HCT116 (cell line): Measurements from ENCODE around the gene SLC2A1.

ENCODE experiments used
- EGR1 ChIP-seq: IDR thresholded peaks from 2 replicates; pipeline ENCODE4 v1.6.1; 2012; ENCODE audit warnings: low read depth
- ELF1 ChIP-seq: IDR thresholded peaks from 2 replicates; pipeline ENCODE4 v1.6.1; 2012; ENCODE audit warnings: low read depth, borderline replicate concordance
- EZH2 ChIP-seq: fragments of 200-600 bp; sonication (generic); IDR thresholded peaks from 2 replicates; pipeline ENCODE4 v1.6.1; 2017; ENCODE audit warnings: antibody characterized with exemption, mixed run types
- EZH2phosphoT487 ChIP-seq: fragments of 200-600 bp; IDR thresholded peaks from 2 replicates; pipeline ENCODE4 v1.6.1; 2018; ENCODE audit warnings: antibody characterized with exemption, borderline replicate concordance
- MAX ChIP-seq: IDR thresholded peaks from 2 replicates; pipeline ENCODE4 v1.6.1; 2012
- POLR2A ChIP-seq: IDR thresholded peaks from 2 replicates; pipeline ENCODE4 v1.7.0; 2011; ENCODE audit warnings: borderline replicate concordance; ENCODE audit not compliant: insufficient read depth, insufficient read length; ENCODE audit errors: extremely low read depth
- RAD21 ChIP-seq: IDR thresholded peaks from 2 replicates; pipeline ENCODE4 v1.6.1; 2012; ENCODE audit warnings: low read depth, mild to moderate bottlenecking
- SRF ChIP-seq: IDR thresholded peaks from 2 replicates; pipeline ENCODE4 v1.6.1; 2012; ENCODE audit warnings: low read depth
- TCF7L2 ChIP-seq: IDR thresholded peaks from 2 replicates; pipeline ENCODE4 v1.7.0; 2011; ENCODE audit warnings: borderline replicate concordance, inconsistent platforms; ENCODE audit not compliant: insufficient read depth, insufficient read length; ENCODE audit errors: extremely low read depth
- TF ChIP-seq, protein P1 (sequence below): IDR thresholded peaks from 2 replicates; pipeline ENCODE4 v1.6.1; 2012
- TF ChIP-seq, protein P2 (sequence below): IDR thresholded peaks from 2 replicates; pipeline ENCODE4 v1.6.1; 2011; ENCODE audit warnings: mild to moderate bottlenecking, low read length, moderate library complexity; ENCODE audit not compliant: insufficient replicate concordance; ENCODE audit errors: extremely low read depth
- TF ChIP-seq, protein P3 (sequence below), 3 experiments: fragments of 200-600 bp in 1 of 3; sonication (generic) in 1 of 3; IDR thresholded peaks in 2 of 3; conservative IDR thresholded peaks in 1 of 3; 2 replicates each; pipeline ENCODE4 v1.5.1; 2012 to 2017; ENCODE audit warnings: low read depth in 2 of 3, low read length in 2 of 3, antibody characterized with exemption in 1 of 3, borderline replicate concordance in 1 of 3, control low read depth in 1 of 3, mild to moderate bottlenecking in 1 of 3, mixed read lengths in 1 of 3, mixed run types in 1 of 3, moderate library complexity in 1 of 3; ENCODE audit not compliant: insufficient read depth in 1 of 3

DNA sequence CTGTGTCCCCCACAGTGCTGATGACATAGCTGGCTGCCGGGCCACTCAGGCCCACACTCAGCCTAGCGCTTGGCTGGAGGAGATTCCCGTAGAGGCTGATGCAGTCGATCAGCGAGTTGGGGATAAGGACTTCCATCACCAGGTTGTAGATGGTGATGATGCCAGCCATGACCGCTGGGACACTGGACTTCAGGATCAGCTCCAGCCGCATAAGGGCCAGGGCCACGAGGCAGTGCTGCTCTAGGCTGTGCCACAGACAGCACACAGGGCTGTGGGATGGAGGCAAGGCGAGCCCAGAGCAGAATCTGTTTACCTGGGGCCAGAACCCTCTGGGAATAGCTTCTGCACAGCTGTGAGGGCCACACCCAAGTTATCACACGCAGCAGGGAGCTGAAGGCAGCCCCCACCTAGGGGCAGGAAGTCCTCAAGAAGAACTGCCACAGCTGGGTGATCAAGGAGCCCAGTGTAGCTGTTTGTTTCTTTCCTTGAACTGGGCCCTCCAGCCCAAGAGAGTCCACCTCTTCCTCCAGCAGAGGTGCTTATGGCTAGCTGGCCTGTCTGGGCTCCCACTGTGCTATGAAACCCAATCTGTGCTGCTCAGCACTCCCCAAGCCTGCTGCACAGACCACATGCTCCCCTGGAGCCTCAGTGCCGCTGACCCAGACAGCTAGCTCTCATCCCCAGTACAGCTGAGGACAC lies 6.2 kb downstream of the SLC2A1 start:
- TF ChIP-seq, protein P1, sequence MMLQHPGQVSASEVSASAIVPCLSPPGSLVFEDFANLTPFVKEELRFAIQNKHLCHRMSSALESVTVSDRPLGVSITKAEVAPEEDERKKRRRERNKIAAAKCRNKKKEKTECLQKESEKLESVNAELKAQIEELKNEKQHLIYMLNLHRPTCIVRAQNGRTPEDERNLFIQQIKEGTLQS, result no peak
- TF ChIP-seq, protein P2, sequence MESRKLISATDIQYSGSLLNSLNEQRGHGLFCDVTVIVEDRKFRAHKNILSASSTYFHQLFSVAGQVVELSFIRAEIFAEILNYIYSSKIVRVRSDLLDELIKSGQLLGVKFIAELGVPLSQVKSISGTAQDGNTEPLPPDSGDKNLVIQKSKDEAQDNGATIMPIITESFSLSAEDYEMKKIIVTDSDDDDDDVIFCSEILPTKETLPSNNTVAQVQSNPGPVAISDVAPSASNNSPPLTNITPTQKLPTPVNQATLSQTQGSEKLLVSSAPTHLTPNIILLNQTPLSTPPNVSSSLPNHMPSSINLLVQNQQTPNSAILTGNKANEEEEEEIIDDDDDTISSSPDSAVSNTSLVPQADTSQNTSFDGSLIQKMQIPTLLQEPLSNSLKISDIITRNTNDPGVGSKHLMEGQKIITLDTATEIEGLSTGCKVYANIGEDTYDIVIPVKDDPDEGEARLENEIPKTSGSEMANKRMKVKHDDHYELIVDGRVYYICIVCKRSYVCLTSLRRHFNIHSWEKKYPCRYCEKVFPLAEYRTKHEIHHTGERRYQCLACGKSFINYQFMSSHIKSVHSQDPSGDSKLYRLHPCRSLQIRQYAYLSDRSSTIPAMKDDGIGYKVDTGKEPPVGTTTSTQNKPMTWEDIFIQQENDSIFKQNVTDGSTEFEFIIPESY, result no peak
- TF ChIP-seq SRF (no peak), EZH2phosphoT487 (no peak), EGR1 (no peak), MAX (no peak), RAD21 (no peak), TCF7L2 (no peak), POLR2A (no peak), ELF1 (no peak), EZH2 (no peak)
- TF ChIP-seq, protein P3, sequence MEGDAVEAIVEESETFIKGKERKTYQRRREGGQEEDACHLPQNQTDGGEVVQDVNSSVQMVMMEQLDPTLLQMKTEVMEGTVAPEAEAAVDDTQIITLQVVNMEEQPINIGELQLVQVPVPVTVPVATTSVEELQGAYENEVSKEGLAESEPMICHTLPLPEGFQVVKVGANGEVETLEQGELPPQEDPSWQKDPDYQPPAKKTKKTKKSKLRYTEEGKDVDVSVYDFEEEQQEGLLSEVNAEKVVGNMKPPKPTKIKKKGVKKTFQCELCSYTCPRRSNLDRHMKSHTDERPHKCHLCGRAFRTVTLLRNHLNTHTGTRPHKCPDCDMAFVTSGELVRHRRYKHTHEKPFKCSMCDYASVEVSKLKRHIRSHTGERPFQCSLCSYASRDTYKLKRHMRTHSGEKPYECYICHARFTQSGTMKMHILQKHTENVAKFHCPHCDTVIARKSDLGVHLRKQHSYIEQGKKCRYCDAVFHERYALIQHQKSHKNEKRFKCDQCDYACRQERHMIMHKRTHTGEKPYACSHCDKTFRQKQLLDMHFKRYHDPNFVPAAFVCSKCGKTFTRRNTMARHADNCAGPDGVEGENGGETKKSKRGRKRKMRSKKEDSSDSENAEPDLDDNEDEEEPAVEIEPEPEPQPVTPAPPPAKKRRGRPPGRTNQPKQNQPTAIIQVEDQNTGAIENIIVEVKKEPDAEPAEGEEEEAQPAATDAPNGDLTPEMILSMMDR (IDR thresholded peaks at IDR 0.05 in 2 of 3, conservative IDR thresholded peaks at IDR 0.05 in 1 of 3; ENCODE audit: borderline replicate concordance in 1 of 3, insufficient read depth in 1 of 3, low read depth in 2 of 3, low read length in 2 of 3), result no peak
